Measurements from ENCODE around the gene DENND5A. TPM values are rescaled to one million over a fixed set of nuclear protein-coding genes. Genes with fewer than 3 reads are reported as not detected.

Gene DENND5A
- total and polyA plus RNA-seq, 4 donors: 7.9 to 45.8 (median 18.2) TPM

DNA sequence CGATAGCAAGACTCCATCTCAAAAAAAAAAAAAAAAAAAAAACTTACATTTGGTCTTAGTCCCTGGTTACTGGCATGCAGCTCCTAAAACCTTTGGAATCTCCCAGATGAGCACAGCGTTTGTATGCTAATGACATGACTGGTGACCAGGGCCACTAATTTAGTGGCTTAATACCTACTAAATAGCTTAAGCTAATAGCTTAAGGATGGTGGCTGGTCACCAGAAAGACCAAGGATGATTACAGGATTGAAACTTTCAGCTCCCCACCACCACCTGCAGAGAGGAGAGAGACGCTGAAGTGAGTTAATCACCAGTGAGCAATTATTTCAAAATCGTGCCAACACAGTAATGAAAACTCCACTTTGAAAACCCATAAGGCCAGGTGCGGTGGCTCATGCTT is 37.1 kb downstream of the DENND5A start:
- Histone ChIP-seq H3K36me3 (ENCODE audit: control insufficient read depth in 4 of 4, insufficient read depth in 3 of 4, low read depth in 1 of 4, low read length in 3 of 4) (no peaks in the 10 kb centered on the region), H3K9me3 (ENCODE audit: control insufficient read depth in 4 of 4, low read length in 3 of 4) (no peaks in the 10 kb centered on the region), H3K4me3 (ENCODE audit: low read depth in 1 of 3, low read length in 3 of 3) (no peak overlapping the region), H3K27ac (ENCODE audit: low read depth in 1 of 2, low read length in 2 of 2) (no peak overlapping the region), H3K27me3 (ENCODE audit: control insufficient read depth in 4 of 4, insufficient read depth in 4 of 4, low read length in 3 of 4) (no peaks in the 10 kb centered on the region), H3K9ac (ENCODE audit: low read depth in 1 of 2, low read length in 2 of 2) (no peak overlapping the region), H3K4me1 (ENCODE audit: control insufficient read depth in 4 of 4, insufficient read depth in 4 of 4, low read length in 3 of 4) (peaks cover 0 to 18% (median 7%) of the 10 kb centered on the region in 4 donors)
- DNase-seq (ENCODE audit: low spot score): no peak
- no peak for TF ChIP-seq TAF1 (conservative IDR thresholded peaks at IDR 0.05)
- no peak for TF ChIP-seq RAD21 (IDR thresholded peaks at IDR 0.05)
- TF ChIP-seq HNF4G (IDR thresholded peaks at IDR 0.05): no peak
- no peak for TF ChIP-seq FOXA2 (IDR thresholded peaks at IDR 0.05)
- TF ChIP-seq SP1 (IDR thresholded peaks at IDR 0.05): no peak
- TF ChIP-seq YY1 (IDR thresholded peaks at IDR 0.05): no peak
- no peak for TF ChIP-seq RXRA (IDR thresholded peaks at IDR 0.05)
- TF ChIP-seq, protein P1, sequence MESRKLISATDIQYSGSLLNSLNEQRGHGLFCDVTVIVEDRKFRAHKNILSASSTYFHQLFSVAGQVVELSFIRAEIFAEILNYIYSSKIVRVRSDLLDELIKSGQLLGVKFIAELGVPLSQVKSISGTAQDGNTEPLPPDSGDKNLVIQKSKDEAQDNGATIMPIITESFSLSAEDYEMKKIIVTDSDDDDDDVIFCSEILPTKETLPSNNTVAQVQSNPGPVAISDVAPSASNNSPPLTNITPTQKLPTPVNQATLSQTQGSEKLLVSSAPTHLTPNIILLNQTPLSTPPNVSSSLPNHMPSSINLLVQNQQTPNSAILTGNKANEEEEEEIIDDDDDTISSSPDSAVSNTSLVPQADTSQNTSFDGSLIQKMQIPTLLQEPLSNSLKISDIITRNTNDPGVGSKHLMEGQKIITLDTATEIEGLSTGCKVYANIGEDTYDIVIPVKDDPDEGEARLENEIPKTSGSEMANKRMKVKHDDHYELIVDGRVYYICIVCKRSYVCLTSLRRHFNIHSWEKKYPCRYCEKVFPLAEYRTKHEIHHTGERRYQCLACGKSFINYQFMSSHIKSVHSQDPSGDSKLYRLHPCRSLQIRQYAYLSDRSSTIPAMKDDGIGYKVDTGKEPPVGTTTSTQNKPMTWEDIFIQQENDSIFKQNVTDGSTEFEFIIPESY (IDR thresholded peaks at IDR 0.05): no peak
- no peak for TF ChIP-seq GABPA (IDR thresholded peaks at IDR 0.05 in 1 of 2, conservative IDR thresholded peaks at IDR 0.05 in 1 of 2)
- 84% methylated on average over 5 of the region's 5 CpGs for WGBS

DNA sequence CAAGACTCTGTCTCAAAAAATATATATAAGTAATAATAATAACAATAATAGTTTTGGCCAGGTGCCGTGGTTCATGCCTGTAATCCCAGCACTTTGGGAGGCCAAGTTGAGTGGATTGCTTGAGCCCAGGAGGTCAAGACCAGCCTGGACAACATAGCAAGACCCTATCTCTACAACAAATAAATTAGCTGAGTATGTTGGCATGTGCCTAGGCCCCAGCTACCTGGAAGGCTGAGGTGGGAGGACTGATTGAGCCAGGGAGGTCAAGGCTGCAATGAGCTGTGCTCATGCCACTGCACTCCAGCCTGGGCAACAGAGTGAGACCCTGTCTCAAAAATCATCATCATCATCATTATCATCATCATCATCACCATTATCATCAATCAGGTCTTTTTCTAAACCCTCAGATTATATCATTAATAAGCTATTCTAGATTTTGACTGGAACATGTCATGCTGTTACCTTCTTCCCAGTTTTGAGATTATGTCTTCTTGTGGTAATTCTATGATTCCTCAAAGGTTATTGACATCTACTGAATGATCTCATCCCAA is 39.3 kb downstream of the DENND5A start:
- TF ChIP-seq, protein P2, sequence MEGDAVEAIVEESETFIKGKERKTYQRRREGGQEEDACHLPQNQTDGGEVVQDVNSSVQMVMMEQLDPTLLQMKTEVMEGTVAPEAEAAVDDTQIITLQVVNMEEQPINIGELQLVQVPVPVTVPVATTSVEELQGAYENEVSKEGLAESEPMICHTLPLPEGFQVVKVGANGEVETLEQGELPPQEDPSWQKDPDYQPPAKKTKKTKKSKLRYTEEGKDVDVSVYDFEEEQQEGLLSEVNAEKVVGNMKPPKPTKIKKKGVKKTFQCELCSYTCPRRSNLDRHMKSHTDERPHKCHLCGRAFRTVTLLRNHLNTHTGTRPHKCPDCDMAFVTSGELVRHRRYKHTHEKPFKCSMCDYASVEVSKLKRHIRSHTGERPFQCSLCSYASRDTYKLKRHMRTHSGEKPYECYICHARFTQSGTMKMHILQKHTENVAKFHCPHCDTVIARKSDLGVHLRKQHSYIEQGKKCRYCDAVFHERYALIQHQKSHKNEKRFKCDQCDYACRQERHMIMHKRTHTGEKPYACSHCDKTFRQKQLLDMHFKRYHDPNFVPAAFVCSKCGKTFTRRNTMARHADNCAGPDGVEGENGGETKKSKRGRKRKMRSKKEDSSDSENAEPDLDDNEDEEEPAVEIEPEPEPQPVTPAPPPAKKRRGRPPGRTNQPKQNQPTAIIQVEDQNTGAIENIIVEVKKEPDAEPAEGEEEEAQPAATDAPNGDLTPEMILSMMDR (IDR thresholded peaks at IDR 0.05; ENCODE audit: low read depth, low read length, missing input control): no peak
- TF ChIP-seq NR2F2 (IDR thresholded peaks at IDR 0.05) (no peak), RXRA (IDR thresholded peaks at IDR 0.05) (no peak), HNF4A (conservative IDR thresholded peaks at IDR 0.05) (no peak), GABPA (IDR thresholded peaks at IDR 0.05 in 1 of 2, conservative IDR thresholded peaks at IDR 0.05 in 1 of 2) (no peak)
- TF ChIP-seq, protein P1 (IDR thresholded peaks at IDR 0.05): no peak
- TF ChIP-seq, protein P3, sequence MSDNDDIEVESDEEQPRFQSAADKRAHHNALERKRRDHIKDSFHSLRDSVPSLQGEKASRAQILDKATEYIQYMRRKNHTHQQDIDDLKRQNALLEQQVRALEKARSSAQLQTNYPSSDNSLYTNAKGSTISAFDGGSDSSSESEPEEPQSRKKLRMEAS (IDR thresholded peaks at IDR 0.05): no peak
- no peak for DNase-seq (ENCODE audit: low spot score)
- H3K9ac ChIP-seq (ENCODE audit: low read depth in 1 of 2, low read length in 2 of 2): no peak overlapping the region
- H3K36me3 ChIP-seq (ENCODE audit: control insufficient read depth in 4 of 4, insufficient read depth in 3 of 4, low read depth in 1 of 4, low read length in 3 of 4): no peaks in the 10 kb centered on the region
- no peak overlapping the region for H3K27ac ChIP-seq (ENCODE audit: low read depth in 1 of 2, low read length in 2 of 2)
- H3K27me3 ChIP-seq (ENCODE audit: control insufficient read depth in 4 of 4, insufficient read depth in 4 of 4, low read length in 3 of 4): no peaks in the 10 kb centered on the region
- H3K4me1 ChIP-seq (ENCODE audit: control insufficient read depth in 4 of 4, insufficient read depth in 4 of 4, low read length in 3 of 4): peaks cover 0 to 5% (median under 1%) of the 10 kb centered on the region in 4 donors
- no peaks in the 10 kb centered on the region for H3K9me3 ChIP-seq (ENCODE audit: control insufficient read depth in 4 of 4, low read length in 3 of 4)
- H3K4me3 ChIP-seq (ENCODE audit: low read depth in 1 of 3, low read length in 3 of 3): no peak overlapping the region
- WGBS: 100% methylated on average over 1 of the region's 1 CpG

All from liver (tissue), 9 donors.